DOHH2 (cell line): ENCODE data around the gene RASGEF1C.

Source experiments
- H3F3A ChIP-seq: fragments of 200-600 bp; sonication (generic), shearing (Covaris generic); 2 replicates; pipeline ENCODE4 v1.6.0; 2016; ENCODE audit warnings: antibody characterized with exemption, mild to moderate bottlenecking; ENCODE audit not compliant: control insufficient read depth, insufficient read depth
- H3K27ac ChIP-seq: fragments of 200-600 bp; sonication (generic); 2 replicates; pipeline ENCODE4 v1.5.1; 2014; ENCODE audit warnings: low read depth, mild to moderate bottlenecking, low read length, moderate library complexity
- H3K27me3 ChIP-seq: fragments of 200-600 bp; sonication (generic); 2 replicates; pipeline ENCODE4 v1.6.1; 2014; ENCODE audit warnings: mild to moderate bottlenecking, low read length, mixed read lengths; ENCODE audit not compliant: control insufficient read depth
- H3K36me3 ChIP-seq: fragments of 200-600 bp; sonication (generic); 2 replicates; pipeline ENCODE4 v1.6.1; 2014; ENCODE audit warnings: mild to moderate bottlenecking, low read length, moderate library complexity, mixed read lengths; ENCODE audit not compliant: control insufficient read depth
- H3K4me1 ChIP-seq: fragments of 200-600 bp; sonication (generic); 2 replicates; pipeline ENCODE4 v1.6.1; 2014; ENCODE audit warnings: mild to moderate bottlenecking, low read length, mixed read lengths; ENCODE audit not compliant: control insufficient read depth
- H3K4me2 ChIP-seq: fragments of 200-600 bp; sonication (generic); 2 replicates; pipeline ENCODE4 v1.6.0; 2014; ENCODE audit warnings: mild to moderate bottlenecking, low read length, moderate library complexity
- H3K4me3 ChIP-seq: fragments of 200-600 bp; sonication (generic); 2 replicates; pipeline ENCODE4 v1.5.1; 2014; ENCODE audit warnings: mild to moderate bottlenecking, low read length, mixed read lengths
- H3K79me2 ChIP-seq: fragments of 200-600 bp; sonication (generic); 2 replicates; pipeline ENCODE4 v1.6.1; 2014; ENCODE audit warnings: mild to moderate bottlenecking, low read length, mixed read lengths; ENCODE audit not compliant: control insufficient read depth
- H3K9me2 ChIP-seq: fragments of 200-600 bp; sonication (generic); replicated peaks from 2 replicates; pipeline ENCODE4 v1.6.1; 2014; ENCODE audit warnings: mild to moderate bottlenecking, low read length, mixed read lengths; ENCODE audit not compliant: control insufficient read depth
- H3K9me3 ChIP-seq: fragments of 200-600 bp; sonication (generic); 2 replicates; pipeline ENCODE4 v1.6.1; 2014; ENCODE audit warnings: antibody characterized with exemption, low read length, mixed read lengths; ENCODE audit not compliant: control insufficient read depth, insufficient read depth
- H4K20me1 ChIP-seq: fragments of 200-600 bp; sonication (generic); 2 replicates; pipeline ENCODE4 v1.6.0; 2014; ENCODE audit warnings: low read depth, mild to moderate bottlenecking, antibody characterized with exemption, low read length, moderate library complexity; ENCODE audit not compliant: control insufficient read depth, insufficient read depth
- CTCF ChIP-seq: fragments of 200-600 bp; sonication (generic); IDR thresholded peaks from one replicate; pipeline ENCODE4 v1.5.1; 2014; ENCODE audit warnings: antibody characterized with exemption, mild to moderate bottlenecking, low read depth, low read length; ENCODE audit not compliant: poor library complexity, severe bottlenecking
- EZH2phosphoT487 ChIP-seq: fragments of 200-600 bp; sonication (generic); IDR thresholded peaks from 2 replicates; pipeline ENCODE4 v1.6.1; 2017; ENCODE audit warnings: borderline replicate concordance, mild to moderate bottlenecking, antibody characterized with exemption, low read length, moderate library complexity, mixed read lengths

Gene RASGEF1C

GRCh38 chr5:180111273-180112002 is 97.6 kb downstream of the RASGEF1C start:
- Histone ChIP-seq H3K9me3 (peaks cover 4% of the 10 kb centered on the region), H3K27me3 (no peaks in the 10 kb centered on the region), H3K79me2 (no peaks in the 10 kb centered on the region), H3K36me3 (no peaks in the 10 kb centered on the region), H3K4me3 (no peak overlapping the region), H3K4me1 (no peaks in the 10 kb centered on the region), H3F3A (no peaks in the 10 kb centered on the region), H3K27ac (no peak overlapping the region), H3K4me2 (no peak overlapping the region), H4K20me1 (no peaks in the 10 kb centered on the region), H3K9me2 (no peaks in the 10 kb centered on the region)
- TF ChIP-seq EZH2phosphoT487, result no peak

- H3K4me2 ChIP-seq, result no peak overlapping the region
- no peaks in the 10 kb centered on the region for H3F3A ChIP-seq
- no peak overlapping the region for H3K27ac ChIP-seq
- H3K36me3 ChIP-seq, result no peaks in the 10 kb centered on the region
- no peak overlapping the region for H3K4me3 ChIP-seq
- no peak for TF ChIP-seq EZH2phosphoT487
- TF ChIP-seq CTCF, result no peak
- H3K79me2 ChIP-seq, result no peaks in the 10 kb centered on the region
- no peaks in the 10 kb centered on the region for H3K4me1 ChIP-seq
- no peaks in the 10 kb centered on the region for H4K20me1 ChIP-seq
- H3K9me3 ChIP-seq, result peaks cover 6% of the 10 kb centered on the region
- no peaks in the 10 kb centered on the region for H3K27me3 ChIP-seq
- no peaks in the 10 kb centered on the region for H3K9me2 ChIP-seq
Observed at GRCh38 chr5:180109920-180110319, 99.1 kb downstream of the RASGEF1C start.

- no peaks in the 10 kb centered on the region for H3F3A ChIP-seq
- H3K27me3 ChIP-seq, result no peaks in the 10 kb centered on the region
- no peaks in the 10 kb centered on the region for H3K9me2 ChIP-seq
- H3K9me3 ChIP-seq, result peaks cover 6% of the 10 kb centered on the region
- H3K27ac ChIP-seq, result no peak overlapping the region
- no peaks in the 10 kb centered on the region for H4K20me1 ChIP-seq
- TF ChIP-seq CTCF, result no peak
- TF ChIP-seq EZH2phosphoT487, result no peak
- H3K36me3 ChIP-seq, result no peaks in the 10 kb centered on the region
- H3K4me2 ChIP-seq, result no peak overlapping the region
- H3K4me3 ChIP-seq, result no peak overlapping the region
- no peaks in the 10 kb centered on the region for H3K79me2 ChIP-seq
- H3K4me1 ChIP-seq, result no peaks in the 10 kb centered on the region
Observed at GRCh38 chr5:180107005-180107404, 102.0 kb downstream of the RASGEF1C start.

GRCh38 chr5:180105827-180106312 is 103.1 kb downstream of the RASGEF1C start:
- Histone ChIP-seq H3K9me3 (peaks cover 6% of the 10 kb centered on the region), H3K79me2 (no peaks in the 10 kb centered on the region), H3K27ac (no peak overlapping the region), H3K9me2 (no peaks in the 10 kb centered on the region), H3K27me3 (no peaks in the 10 kb centered on the region), H3K4me3 (no peak overlapping the region), H3K36me3 (no peaks in the 10 kb centered on the region), H4K20me1 (no peaks in the 10 kb centered on the region), H3K4me1 (no peaks in the 10 kb centered on the region), H3F3A (no peaks in the 10 kb centered on the region), H3K4me2 (no peak overlapping the region)
- TF ChIP-seq EZH2phosphoT487 (no peak), CTCF (no peak)
